Nephron progenitor cell (in vitro differentiated cells): ENCODE measurements around the gene AGFG1.
A peak's percentile ranks its signal among the peaks of the same experiment; 100 is the strongest.

ENCODE experiments used
- DNase-seq: peaks from one replicate; pipeline ENCODE4 v3.0.0; 2021
- H3K27ac Mint-ChIP-seq: 2 replicates; pipeline ENCODE4 v1.8.0; 2021; ENCODE audit warnings: mild to moderate bottlenecking, moderate library complexity, mixed read lengths
- H3K27me3 Mint-ChIP-seq: 2 replicates; pipeline ENCODE4 v1.8.0; 2021; ENCODE audit warnings: mild to moderate bottlenecking, low read depth, mixed read lengths; ENCODE audit not compliant: poor library complexity
- H3K36me3 Mint-ChIP-seq: 2 replicates; pipeline ENCODE4 v1.8.0; 2021; ENCODE audit warnings: low read depth, mixed read lengths
- H3K4me1 Mint-ChIP-seq: 2 replicates; pipeline ENCODE4 v1.8.0; 2021; ENCODE audit warnings: mixed read lengths
- H3K4me3 Mint-ChIP-seq: 2 replicates; pipeline ENCODE4 v1.8.0; 2021; ENCODE audit warnings: mild to moderate bottlenecking, moderate library complexity, mixed read lengths
- H3K9me3 Mint-ChIP-seq: 2 replicates; pipeline ENCODE4 v1.8.0; 2021; ENCODE audit warnings: mild to moderate bottlenecking, moderate library complexity, mixed read lengths
- TF ChIP-seq, protein P1 (sequence below): fragments of 200-600 bp; sonication (generic); IDR thresholded peaks from 2 replicates; pipeline ENCODE4 v1.5.0; 2021; ENCODE audit warnings: antibody characterized with exemption

Gene AGFG1

DNA sequence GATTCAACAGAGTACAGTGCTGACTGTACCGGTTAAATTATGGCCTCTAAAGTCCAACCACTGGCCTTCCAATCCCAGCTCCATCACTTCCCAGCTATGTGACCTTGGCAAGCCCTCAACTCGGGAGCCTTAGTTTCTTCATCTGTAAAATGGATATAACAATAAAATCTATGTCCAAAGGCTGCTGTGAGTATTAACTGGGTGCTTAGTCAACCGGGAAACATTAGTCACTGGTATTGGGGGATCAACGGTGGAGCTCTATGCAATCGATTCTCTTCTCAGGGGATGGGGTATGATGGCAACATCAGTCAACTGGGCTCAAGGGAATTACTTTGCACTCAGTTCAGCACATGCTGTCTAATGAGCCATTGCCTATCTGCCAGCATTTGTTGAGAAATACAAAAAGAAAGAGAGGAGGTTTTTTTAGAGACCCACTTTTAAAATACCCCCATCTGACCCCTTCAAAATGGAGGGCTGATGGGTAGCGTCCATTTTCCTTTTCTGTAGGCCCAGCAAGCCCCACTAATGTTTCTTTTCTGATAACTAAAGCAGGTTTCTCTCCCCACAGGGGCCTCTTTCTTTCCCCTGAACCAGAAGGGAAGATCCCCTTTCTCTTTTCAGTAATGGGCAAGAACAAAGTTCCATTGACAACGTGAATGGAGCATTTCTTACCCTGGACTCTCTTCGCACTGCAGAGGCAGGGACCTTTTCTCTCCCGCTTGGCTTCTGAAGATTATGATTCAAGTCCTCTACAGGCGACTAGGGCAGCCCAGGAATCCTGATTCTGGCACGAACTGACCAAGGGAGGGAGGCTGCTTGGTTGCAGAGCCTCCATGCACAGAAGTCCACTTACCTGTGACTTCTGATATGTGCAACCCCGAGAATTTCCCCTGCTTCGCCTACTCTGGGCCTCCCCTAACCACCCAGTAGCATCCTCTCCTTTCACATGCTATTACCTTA lies 8.7 kb upstream of the AGFG1 start:
- TF ChIP-seq, protein P1, sequence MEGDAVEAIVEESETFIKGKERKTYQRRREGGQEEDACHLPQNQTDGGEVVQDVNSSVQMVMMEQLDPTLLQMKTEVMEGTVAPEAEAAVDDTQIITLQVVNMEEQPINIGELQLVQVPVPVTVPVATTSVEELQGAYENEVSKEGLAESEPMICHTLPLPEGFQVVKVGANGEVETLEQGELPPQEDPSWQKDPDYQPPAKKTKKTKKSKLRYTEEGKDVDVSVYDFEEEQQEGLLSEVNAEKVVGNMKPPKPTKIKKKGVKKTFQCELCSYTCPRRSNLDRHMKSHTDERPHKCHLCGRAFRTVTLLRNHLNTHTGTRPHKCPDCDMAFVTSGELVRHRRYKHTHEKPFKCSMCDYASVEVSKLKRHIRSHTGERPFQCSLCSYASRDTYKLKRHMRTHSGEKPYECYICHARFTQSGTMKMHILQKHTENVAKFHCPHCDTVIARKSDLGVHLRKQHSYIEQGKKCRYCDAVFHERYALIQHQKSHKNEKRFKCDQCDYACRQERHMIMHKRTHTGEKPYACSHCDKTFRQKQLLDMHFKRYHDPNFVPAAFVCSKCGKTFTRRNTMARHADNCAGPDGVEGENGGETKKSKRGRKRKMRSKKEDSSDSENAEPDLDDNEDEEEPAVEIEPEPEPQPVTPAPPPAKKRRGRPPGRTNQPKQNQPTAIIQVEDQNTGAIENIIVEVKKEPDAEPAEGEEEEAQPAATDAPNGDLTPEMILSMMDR: no peak
- Mint-ChIP-seq H3K27me3 (peaks cover 10% of the 10 kb centered on the region), H3K4me3 (no peak overlapping the region), H3K36me3 (no peaks in the 10 kb centered on the region), H3K27ac (no peak overlapping the region), H3K4me1 (peaks cover 4% of the 10 kb centered on the region), H3K9me3 (no peaks in the 10 kb centered on the region)
- no peak for DNase-seq

DNA sequence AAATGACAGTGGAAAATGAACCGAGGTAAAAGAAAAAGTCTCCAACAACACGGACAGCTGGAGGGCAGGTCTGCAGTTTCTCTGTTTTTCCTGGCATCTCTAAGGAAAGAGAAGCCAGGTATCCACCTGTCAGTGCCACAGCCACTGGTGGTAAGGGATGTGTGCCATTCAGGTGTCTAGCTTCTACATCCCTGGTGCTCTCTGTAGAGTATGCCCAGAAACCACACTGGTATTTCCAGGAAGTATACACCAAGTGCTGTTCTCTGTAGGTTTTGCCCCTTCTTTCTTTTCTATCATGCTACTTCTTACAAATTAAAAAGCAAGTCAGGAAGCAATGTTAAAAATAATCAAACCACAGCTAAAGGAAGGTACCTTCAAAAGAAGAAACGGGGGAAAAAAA lies 7.6 kb upstream of the AGFG1 start:
- H3K4me3 Mint-ChIP-seq: no peak overlapping the region
- no peak for DNase-seq
- no peaks in the 10 kb centered on the region for H3K4me1 Mint-ChIP-seq
- H3K9me3 Mint-ChIP-seq: no peaks in the 10 kb centered on the region
- peaks cover 10% of the 10 kb centered on the region for H3K27me3 Mint-ChIP-seq
- H3K27ac Mint-ChIP-seq: no peak overlapping the region
- TF ChIP-seq, protein P1: no peak
- H3K36me3 Mint-ChIP-seq: no peaks in the 10 kb centered on the region

DNA sequence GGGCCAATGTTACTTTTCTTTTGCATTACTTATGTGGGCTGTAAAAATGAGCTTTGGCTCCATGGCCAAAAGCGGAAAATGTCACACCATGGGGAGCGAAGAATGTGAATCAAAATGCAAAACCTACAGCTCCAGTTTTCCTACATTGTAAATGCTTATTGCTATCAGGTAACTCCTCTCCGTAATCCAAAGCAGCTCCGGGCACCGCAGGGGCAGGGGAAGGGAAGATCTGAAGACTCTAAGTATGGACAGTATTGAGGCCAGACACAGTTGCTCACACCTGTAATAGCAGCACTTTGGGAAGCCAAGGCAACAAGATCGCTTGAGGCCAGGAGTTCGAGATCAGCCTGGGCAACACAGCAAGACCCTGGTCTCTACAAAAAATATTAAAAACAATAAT lies 7.1 kb upstream of the AGFG1 start:
- no peak overlapping the region for H3K4me3 Mint-ChIP-seq
- H3K27ac Mint-ChIP-seq: no peak overlapping the region
- peaks cover 10% of the 10 kb centered on the region for H3K27me3 Mint-ChIP-seq
- DNase-seq: no peak
- H3K4me1 Mint-ChIP-seq: no peaks in the 10 kb centered on the region
- H3K9me3 Mint-ChIP-seq: no peaks in the 10 kb centered on the region
- no peaks in the 10 kb centered on the region for H3K36me3 Mint-ChIP-seq
- TF ChIP-seq, protein P1: no peak

DNA sequence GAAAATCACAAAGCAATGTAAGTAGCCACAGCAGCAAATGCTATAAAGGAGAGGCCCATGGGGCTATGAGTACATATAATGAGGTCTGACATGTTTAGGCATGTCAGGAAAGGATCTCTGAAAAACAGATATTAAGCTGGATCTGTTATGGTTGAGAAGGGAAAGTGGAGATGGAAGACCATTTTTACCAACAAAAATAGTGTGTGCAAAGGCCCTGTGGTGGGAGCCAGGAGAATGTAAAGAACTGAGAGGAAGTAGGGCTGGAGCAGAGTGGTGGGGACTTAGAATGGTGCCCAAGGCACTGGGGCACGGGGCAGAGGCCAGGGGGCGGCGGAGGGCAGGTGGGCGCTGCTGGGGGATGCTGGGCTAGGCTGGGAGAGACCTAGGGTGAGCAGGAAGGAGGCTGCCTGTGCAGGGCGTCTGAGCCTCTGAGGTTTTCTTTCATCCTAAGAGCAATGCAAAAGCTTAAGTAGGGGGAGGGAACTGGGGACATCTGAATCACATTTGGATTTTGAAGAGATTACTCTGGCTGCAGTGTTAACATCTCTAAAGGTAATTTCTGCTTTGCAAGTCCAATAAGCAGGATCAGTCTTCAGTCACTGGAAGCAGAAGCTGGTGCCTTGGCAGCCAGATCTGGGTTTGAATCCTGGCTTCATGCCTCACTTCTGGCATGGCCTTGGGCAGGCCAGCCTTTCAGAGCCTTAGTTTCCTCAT lies 4.9 kb upstream of the AGFG1 start:
- H3K4me3 Mint-ChIP-seq: no peak overlapping the region
- H3K9me3 Mint-ChIP-seq: no peaks in the 10 kb centered on the region
- no peaks in the 10 kb centered on the region for H3K36me3 Mint-ChIP-seq
- H3K4me1 Mint-ChIP-seq: no peaks in the 10 kb centered on the region
- H3K27ac Mint-ChIP-seq: no peak overlapping the region
- peaks cover 7% of the 10 kb centered on the region for H3K27me3 Mint-ChIP-seq
- TF ChIP-seq, protein P1: no peak
- DNase-seq: no peak

DNA sequence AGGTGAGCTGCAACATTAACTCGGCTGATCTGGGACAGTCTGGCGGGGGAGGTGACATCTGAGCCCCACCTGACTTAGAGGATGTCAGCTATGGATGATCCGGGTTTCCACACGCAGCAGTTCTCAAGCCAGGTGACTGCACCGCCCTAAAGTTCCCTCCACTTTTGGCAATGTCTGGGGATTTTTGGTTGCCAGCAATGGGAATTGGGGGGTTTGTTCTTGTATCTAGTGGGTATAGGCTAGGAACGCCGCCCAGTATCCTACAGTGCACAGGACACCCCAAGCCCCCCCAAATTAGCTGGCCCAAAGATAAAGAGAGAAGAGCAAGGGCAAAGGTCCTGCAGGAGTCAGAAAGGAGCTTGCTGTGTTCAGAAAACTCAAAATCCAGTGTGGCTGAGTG lies 544 bp upstream of the AGFG1 start:
- Mint-ChIP-seq H3K9me3 (no peaks in the 10 kb centered on the region), H3K36me3 (no peaks in the 10 kb centered on the region), H3K27me3 (peaks cover 3% of the 10 kb centered on the region), H3K27ac (no peak overlapping the region), H3K4me1 (peaks cover 19% of the 10 kb centered on the region), H3K4me3 (peak overlapping the region; percentile 71)
- no peak for DNase-seq
- TF ChIP-seq, protein P1: no peak
